GM10266 (cell line): Measurements from ENCODE around the gene FARS2.

ENCODE experiments used
- DNase-seq: peaks from one replicate; pipeline ENCODE4 v3.0.0; 2012; ENCODE audit errors: extremely low spot score
- CTCF ChIP-seq: IDR thresholded peaks from 2 replicates; pipeline ENCODE4 v1.5.1; 2012; ENCODE audit warnings: mild to moderate bottlenecking, low read depth; ENCODE audit not compliant: control insufficient read depth, insufficient read depth; ENCODE audit errors: missing control alignments

FARS2 gene

GRCh38 chr6:5622276-5623005 lies 361.1 kb downstream of the FARS2 start:
- no peak for DNase-seq
- no peak for TF ChIP-seq CTCF

- no peak for TF ChIP-seq CTCF
- no peak for DNase-seq
Measured at GRCh38 chr6:5623769-5624168, 362.5 kb downstream of the FARS2 start.

- no peak for TF ChIP-seq CTCF
Measured at GRCh38 chr6:5624256-5624655, 362.9 kb downstream of the FARS2 start.

GRCh38 chr6:5626727-5627426 lies 365.6 kb downstream of the FARS2 start:
- peak; percentile 35 for DNase-seq
- TF ChIP-seq CTCF: no peak

More at GRCh38 chr6:5624256-5624655, 362.9 kb downstream of the FARS2 start:
- no peak for DNase-seq

GRCh38 chr6:5630636-5631035 lies 369.3 kb downstream of the FARS2 start:
- no peak for DNase-seq

GRCh38 chr6:5632348-5632935 lies 371.1 kb downstream of the FARS2 start:
- TF ChIP-seq CTCF: no peak
- no peak for DNase-seq

More at GRCh38 chr6:5630636-5631035, 369.3 kb downstream of the FARS2 start:
- no peak for TF ChIP-seq CTCF

GRCh38 chr6:5634525-5634924 lies 373.2 kb downstream of the FARS2 start:
- DNase-seq: no peak
- no peak for TF ChIP-seq CTCF
